PC-3 (cell line): Measurements from ENCODE around the gene LYZL6. TPM values are rescaled to one million over a fixed set of nuclear protein-coding genes. Genes with fewer than 3 reads are reported as not detected.
A peak's percentile ranks its signal among the peaks of the same experiment; 100 is the strongest.

Experiments
- ATAC-seq: fragments of 200-7000 bp; cut with Tn5 transposase; 2 replicates; pipeline ENCODE4 v1.9.1; 2020; ENCODE audit warnings: mild to moderate bottlenecking, moderate library complexity
- BruUV-seq: library from RNA; stranded (reverse); fragments of 400-500 nt; replicated peaks from 2 replicates; lab custom pipeline; 2021; lab: Mats Ljungman, UMichigan
- CTCF ChIA-PET: fragments of 300-600 bp; sonication (Branson Sonifier 250); formaldehyde crosslinking; loops from one replicate; lab custom pipeline; 2022; ENCODE audit warnings: antibody characterized with exemption; lab: Charles Lee
- POLR2A ChIA-PET: fragments of 300-600 bp; sonication (Branson Sonifier 250); formaldehyde crosslinking; loops from one replicate; lab custom pipeline; 2022; ENCODE audit warnings: antibody characterized with exemption; ENCODE audit not compliant: unreplicated experiment; lab: Charles Lee
- DNase-seq: peaks from one replicate; pipeline ENCODE4 v3.0.0-alpha.2; 2015
- H2AFZ ChIP-seq: fragments of 300-600 bp; sonication (generic); 2 replicates; pipeline ENCODE4 v1.6.0; 2016; ENCODE audit warnings: antibody characterized with exemption, low read length
- H3F3A ChIP-seq: fragments of 300-600 bp; sonication (generic); one replicate; pipeline ENCODE4 v1.6.0; 2017; ENCODE audit warnings: antibody characterized with exemption, low read length, control low read depth, mild to moderate bottlenecking; ENCODE audit not compliant: unreplicated experiment
- H3K27ac ChIP-seq: fragments of 300-600 bp; sonication (generic); 2 replicates; pipeline ENCODE4 v1.5.1; 2016; ENCODE audit warnings: mild to moderate bottlenecking, low read length
- H3K27me3 ChIP-seq: fragments of 300-600 bp; sonication (generic); 2 replicates; pipeline ENCODE4 v1.6.1; 2016; ENCODE audit warnings: low read length, mixed read lengths
- H3K36me3 ChIP-seq: fragments of 300-600 bp; sonication (generic); 2 replicates; pipeline ENCODE4 v1.6.1; 2016; ENCODE audit warnings: low read depth, mixed run types, low read length, mixed read lengths
- H3K4me1 ChIP-seq: fragments of 300-600 bp; sonication (generic); 2 replicates; pipeline ENCODE4 v1.5.1; 2016; ENCODE audit warnings: low read length; ENCODE audit not compliant: insufficient read depth
- H3K4me2 ChIP-seq: fragments of 300-600 bp; sonication (generic); 2 replicates; pipeline ENCODE4 v1.6.0; 2016; ENCODE audit warnings: low read length
- H3K4me3 ChIP-seq: fragments of 300-600 bp; sonication (generic); 2 replicates; pipeline ENCODE4 v1.5.1; 2016; ENCODE audit warnings: mild to moderate bottlenecking, low read length, mixed read lengths
- H3K79me2 ChIP-seq: fragments of 300-600 bp; sonication (generic); 2 replicates; pipeline ENCODE4 v1.6.1; 2017; ENCODE audit warnings: low read length, mixed read lengths
- H3K9ac ChIP-seq: fragments of 300-600 bp; sonication (generic); 2 replicates; pipeline ENCODE4 v1.6.0; 2016; ENCODE audit warnings: mild to moderate bottlenecking, low read length
- H3K9me2 ChIP-seq: fragments of 300-600 bp; sonication (generic); replicated peaks from 2 replicates; pipeline ENCODE4 v1.6.1; 2016; ENCODE audit warnings: mixed run types, low read length, mixed read lengths
- H3K9me3 ChIP-seq: fragments of 300-600 bp; sonication (generic); 2 replicates; pipeline ENCODE4 v1.6.1; 2016; ENCODE audit warnings: low read length, mixed read lengths
- H4K20me1 ChIP-seq: fragments of 300-600 bp; sonication (generic); 2 replicates; pipeline ENCODE4 v1.6.1; 2016; ENCODE audit warnings: low read length, mixed read lengths
- EZH2 ChIP-seq: fragments of 300-600 bp; sonication (generic); IDR thresholded peaks from one replicate; pipeline ENCODE4 v1.6.1; 2017; ENCODE audit warnings: antibody characterized with exemption, mild to moderate bottlenecking, low read length; ENCODE audit not compliant: unreplicated experiment
- EZH2phosphoT487 ChIP-seq: fragments of 300-600 bp; sonication (generic); IDR thresholded peaks from 2 replicates; pipeline ENCODE4 v1.6.1; 2018; ENCODE audit warnings: mild to moderate bottlenecking, antibody characterized with exemption, low read length, borderline replicate concordance
- intact Hi-C: fragments of 100-400 bp; cut with micrococcal nuclease; formaldehyde crosslinking; loops from 2 replicates; pipeline ENCODE4 v1.9.0; 2023
- total RNA-seq: library from RNA; depleted of rRNA; stranded (reverse); fragments of >200 nt; gene quantifications from 2 replicates; pipeline ENCODE4 v1.2.3, GENCODE V29; 2014
- TF ChIP-seq, protein P1 (sequence below): fragments of 300-600 bp; sonication (generic); conservative IDR thresholded peaks from 2 replicates; pipeline ENCODE4 v1.5.1; 2017; ENCODE audit warnings: antibody characterized with exemption, low read depth, mild to moderate bottlenecking, low read length

Gene LYZL6
- total RNA-seq, 1 experiment from 2014 or later, result not detected

DNA sequence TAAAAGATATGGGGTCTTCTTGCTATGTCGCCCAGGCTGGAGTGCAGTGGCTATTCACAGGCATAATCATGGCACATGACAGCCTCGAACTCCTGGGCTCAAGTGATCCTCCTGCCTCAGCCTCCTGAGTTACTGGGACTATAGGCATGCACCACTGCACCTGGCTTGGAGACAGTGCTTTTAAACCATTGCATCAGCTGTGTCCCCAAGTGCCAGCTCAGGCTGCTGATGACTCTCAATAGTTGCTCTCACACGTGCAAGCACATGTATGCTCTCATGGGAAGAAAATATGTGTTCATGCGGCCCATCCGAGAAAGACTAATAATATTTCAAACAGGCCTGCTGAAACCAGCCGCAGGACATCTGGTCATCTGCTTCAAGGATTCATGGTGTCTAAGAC, 29.0 kb upstream of the LYZL6 start:
- DNase-seq, result no peak
- H4K20me1 ChIP-seq, result no peaks in the 10 kb centered on the region
- H3F3A ChIP-seq, result no peaks in the 10 kb centered on the region
- H3K79me2 ChIP-seq, result no peaks in the 10 kb centered on the region
- H3K9ac ChIP-seq, result no peak overlapping the region
- no peak overlapping the region for H3K4me3 ChIP-seq
- no peaks in the 10 kb centered on the region for H3K4me1 ChIP-seq
- no peak overlapping the region for H2AFZ ChIP-seq
- ChIA-PET POLR2A (no interaction called here), CTCF (interaction anchor here (0.6 kb wide), 1 partner anchor 96 kb away, joined by 3 read pairs; no protein-coding TSS in a partner anchor)
- no peaks in the 10 kb centered on the region for H3K9me2 ChIP-seq
- no peak overlapping the region for H3K27ac ChIP-seq
- no peaks in the 10 kb centered on the region for H3K36me3 ChIP-seq
- no peak overlapping the region for H3K4me2 ChIP-seq
- no peak for ATAC-seq
- BruUV-seq, result no TSS peak
- H3K27me3 ChIP-seq, result no peaks in the 10 kb centered on the region
- TF ChIP-seq EZH2phosphoT487, result no peak
- no peak for TF ChIP-seq EZH2
- TF ChIP-seq, protein P1, sequence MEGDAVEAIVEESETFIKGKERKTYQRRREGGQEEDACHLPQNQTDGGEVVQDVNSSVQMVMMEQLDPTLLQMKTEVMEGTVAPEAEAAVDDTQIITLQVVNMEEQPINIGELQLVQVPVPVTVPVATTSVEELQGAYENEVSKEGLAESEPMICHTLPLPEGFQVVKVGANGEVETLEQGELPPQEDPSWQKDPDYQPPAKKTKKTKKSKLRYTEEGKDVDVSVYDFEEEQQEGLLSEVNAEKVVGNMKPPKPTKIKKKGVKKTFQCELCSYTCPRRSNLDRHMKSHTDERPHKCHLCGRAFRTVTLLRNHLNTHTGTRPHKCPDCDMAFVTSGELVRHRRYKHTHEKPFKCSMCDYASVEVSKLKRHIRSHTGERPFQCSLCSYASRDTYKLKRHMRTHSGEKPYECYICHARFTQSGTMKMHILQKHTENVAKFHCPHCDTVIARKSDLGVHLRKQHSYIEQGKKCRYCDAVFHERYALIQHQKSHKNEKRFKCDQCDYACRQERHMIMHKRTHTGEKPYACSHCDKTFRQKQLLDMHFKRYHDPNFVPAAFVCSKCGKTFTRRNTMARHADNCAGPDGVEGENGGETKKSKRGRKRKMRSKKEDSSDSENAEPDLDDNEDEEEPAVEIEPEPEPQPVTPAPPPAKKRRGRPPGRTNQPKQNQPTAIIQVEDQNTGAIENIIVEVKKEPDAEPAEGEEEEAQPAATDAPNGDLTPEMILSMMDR, result no peak
- H3K9me3 ChIP-seq, result no peaks in the 10 kb centered on the region
- intact Hi-C loops, result no loop called here

DNA sequence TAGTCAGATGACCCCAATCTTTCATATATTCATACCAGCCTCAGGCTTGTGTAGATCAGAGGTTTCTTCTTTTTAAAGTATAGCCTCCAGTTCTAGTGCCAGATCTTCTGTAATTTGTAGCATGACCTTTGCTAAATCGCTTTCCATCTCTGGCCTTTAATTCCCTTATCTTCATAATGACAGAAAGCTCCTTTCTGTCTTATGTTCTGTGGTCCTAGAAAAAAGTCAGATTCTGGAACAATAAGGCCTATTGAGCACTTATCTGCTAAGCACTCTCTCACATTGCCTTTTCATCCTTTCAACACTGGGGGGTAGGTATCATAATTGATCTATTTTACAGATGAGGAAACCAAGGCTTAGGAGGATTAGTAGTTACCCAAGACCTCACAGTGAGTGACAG, 28.6 kb upstream of the LYZL6 start:
- no peaks in the 10 kb centered on the region for H3K36me3 ChIP-seq
- BruUV-seq, result no TSS peak
- TF ChIP-seq EZH2 (no peak), EZH2phosphoT487 (no peak)
- TF ChIP-seq, protein P1, result no peak
- H3K9ac ChIP-seq, result no peak overlapping the region
- no peak for ATAC-seq
- POLR2A ChIA-PET, result no interaction called here
- no peak overlapping the region for H2AFZ ChIP-seq
- no peak for DNase-seq
- no peak overlapping the region for H3K27ac ChIP-seq
- H3K9me3 ChIP-seq, result no peaks in the 10 kb centered on the region
- no peaks in the 10 kb centered on the region for H3K27me3 ChIP-seq
- H3K9me2 ChIP-seq, result no peaks in the 10 kb centered on the region
- H3K79me2 ChIP-seq, result no peaks in the 10 kb centered on the region
- no peak overlapping the region for H3K4me2 ChIP-seq
- intact Hi-C loops, result no loop called here
- H3F3A ChIP-seq, result no peaks in the 10 kb centered on the region
- H3K4me1 ChIP-seq, result no peaks in the 10 kb centered on the region
- CTCF ChIA-PET, result interaction anchor here (0.6 kb wide), 1 partner anchor 97 kb away, joined by 3 read pairs; no protein-coding TSS in a partner anchor
- H3K4me3 ChIP-seq, result no peak overlapping the region
- H4K20me1 ChIP-seq, result no peaks in the 10 kb centered on the region

DNA sequence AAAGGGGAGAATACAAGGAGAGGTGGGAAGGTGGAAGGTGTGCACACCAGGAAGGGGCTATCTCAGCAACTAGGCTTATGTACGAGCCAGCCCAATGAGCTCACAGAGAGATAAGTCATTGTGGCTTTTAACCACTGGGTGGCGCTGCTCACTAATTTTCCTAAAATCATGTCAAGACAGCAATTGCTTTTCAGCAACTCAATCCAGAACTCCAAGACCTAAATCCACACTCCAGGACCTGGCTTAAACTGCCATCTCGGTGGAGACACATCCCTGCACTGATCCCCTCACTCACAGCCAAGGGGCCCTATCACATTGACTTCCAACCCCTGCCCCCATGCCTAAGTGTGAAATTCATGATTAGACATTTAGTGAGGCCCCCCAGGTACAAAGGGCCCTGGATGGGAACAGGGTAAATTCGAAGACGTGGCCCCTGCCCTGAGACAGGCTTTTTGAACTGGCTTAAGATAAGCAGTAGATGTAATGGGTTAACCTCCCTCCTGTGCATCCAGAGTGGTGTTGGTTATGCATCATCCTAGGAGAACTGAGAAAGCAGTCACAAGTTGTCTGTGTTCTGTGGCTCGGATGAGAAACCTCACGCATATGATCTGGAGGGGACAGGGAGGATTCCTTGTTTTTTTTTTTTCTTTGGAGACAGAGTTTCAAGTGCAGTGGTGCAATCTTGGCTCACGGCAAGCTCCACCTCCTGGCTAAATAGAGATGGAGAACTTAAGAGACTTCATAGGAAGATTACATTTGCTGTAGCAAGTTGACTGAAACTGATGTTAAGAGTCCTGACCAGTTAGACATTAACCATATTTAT, 26.3 kb upstream of the LYZL6 start:
- Histone ChIP-seq H3K36me3 (no peaks in the 10 kb centered on the region), H3F3A (no peaks in the 10 kb centered on the region), H3K4me1 (no peaks in the 10 kb centered on the region), H3K9me2 (no peaks in the 10 kb centered on the region), H3K27ac (no peak overlapping the region), H3K27me3 (no peaks in the 10 kb centered on the region), H4K20me1 (no peaks in the 10 kb centered on the region), H3K9ac (no peak overlapping the region), H3K79me2 (no peaks in the 10 kb centered on the region), H3K4me3 (no peak overlapping the region), H2AFZ (no peak overlapping the region), H3K9me3 (no peaks in the 10 kb centered on the region), H3K4me2 (no peak overlapping the region)
- ChIA-PET CTCF (interaction anchor here (0.6 kb wide), 3 partner anchors 99 to 213 kb away, joined by 3 to 4 read pairs (median 3); no protein-coding TSS in a partner anchor), POLR2A (no interaction called here)
- ATAC-seq (peak; percentile 70), DNase-seq (peak; percentile 81)
- intact Hi-C loops, result loop anchor here (1.0 to 5.0 kb wide), 3 partner anchors 38 to 513 kb away; no protein-coding TSS in a partner anchor
- no TSS peak for BruUV-seq
- TF ChIP-seq EZH2 (no peak), EZH2phosphoT487 (no peak)
- TF ChIP-seq, protein P1, result peak; percentile 79
